Body of pancreas (tissue), 4 donors: ENCODE results near the gene LDLRAD3. TPM values are rescaled to one million over a fixed set of nuclear protein-coding genes. Genes with fewer than 3 reads are reported as not detected.

Source experiments
- ATAC-seq: fragments of 150-250 bp; one replicate; pipeline ENCODE4 v1.9.1; 2016
- DNase-seq, 4 donors: peaks; one replicate each; pipeline ENCODE4 v3.0.0-alpha.2; 2019
- H3K27ac ChIP-seq, 4 donors: fragments of 200-600 bp; sonication (generic); 1 replicate in 3 of 4; 2 replicates in 1 of 4; pipeline versions ENCODE4 v1.5.1 to v1.6.1; 2016 to 2019; ENCODE audit warnings: mild to moderate bottlenecking in 1 of 4, mixed read lengths in 1 of 4, moderate library complexity in 1 of 4
- H3K27me3 ChIP-seq, 2 donors: fragments of 200-600 bp; sonication (generic); one replicate each; pipeline ENCODE4 v1.6.0; 2016; ENCODE audit warnings: mild to moderate bottlenecking in 1 of 2
- H3K36me3 ChIP-seq, 2 donors: fragments of 200-600 bp; sonication (generic); replicated peaks in 1 of 2; 2 replicates each; pipeline ENCODE4 v1.5.1; 2016; ENCODE audit warnings: low read depth in 2 of 2; ENCODE audit not compliant: insufficient read depth in 1 of 2
- H3K4me1 ChIP-seq: fragments of 200-600 bp; sonication (generic); one replicate; pipeline ENCODE4 v1.6.0; 2016
- H3K4me3 ChIP-seq, 2 donors: fragments of 200-600 bp; sonication (generic); 1 replicate in 1 of 2; 2 replicates in 1 of 2; pipeline ENCODE4 v1.5.1; 2016 to 2019
- H3K9me3 ChIP-seq, 3 donors: fragments of 200-600 bp; sonication (generic); 1 replicate in 2 of 3; 2 replicates in 1 of 3; pipeline ENCODE4 v1.5.1; 2016
- CTCF ChIP-seq, 7 experiments: fragments of 450-650 bp in 4 of 7; fragments of 200-600 bp in 3 of 7; sonication (generic) in 3 of 7; IDR thresholded peaks; one replicate each; pipeline ENCODE4 v1.5.1; 2016 to 2019; ENCODE audit warnings: antibody characterized with exemption in 7 of 7
- POLR2A ChIP-seq, 3 donors: fragments of 450-650 bp; IDR thresholded peaks; one replicate each; pipeline ENCODE4 v1.6.1; 2016; ENCODE audit warnings: antibody characterized with exemption in 3 of 3, mild to moderate bottlenecking in 2 of 3
- WGBS, 2 donors: methylation state at CpG; one replicate each; pipeline ENCODE4 v1.1.5; 2017; 5-methylcytosine and 5-hydroxymethylcytosine counted together
- intact Hi-C: fragments of 100-400 bp; cut with DNase I; formaldehyde crosslinking; loops from one replicate; pipeline ENCODE4 v1.15.1; 2023
- total RNA-seq, 2 donors: library from RNA; depleted of rRNA; stranded (reverse); fragments of >200 nt; gene quantifications; one replicate each; pipeline ENCODE4 v1.1.0, GENCODE V29; 2016

The LDLRAD3 gene
- total RNA-seq, 2 donors from 2014 or later = 5.7 to 7.9 TPM

DNA sequence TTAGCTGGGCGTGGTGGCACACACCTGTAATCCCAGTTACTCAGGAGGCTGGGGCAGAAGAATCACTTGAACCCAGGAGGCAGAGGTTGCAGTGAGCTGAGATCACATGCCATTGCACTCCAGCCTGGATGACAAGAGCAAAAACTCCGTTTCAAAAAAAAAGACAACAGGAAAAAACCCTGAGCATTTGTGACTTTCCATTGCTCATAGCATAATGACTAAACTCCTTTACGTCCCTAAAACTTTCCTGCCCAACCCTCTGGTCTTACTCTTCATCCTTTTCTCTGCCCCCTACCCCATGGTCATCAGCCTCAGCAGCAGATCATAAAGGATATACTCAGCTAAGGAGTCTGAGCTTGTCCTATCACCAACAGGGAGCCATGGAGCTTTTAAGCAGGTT, 6.8 kb upstream of the LDLRAD3 start:
- H3K27me3 ChIP-seq = no peaks in the 10 kb centered on the region
- H3K4me3 ChIP-seq = no peak overlapping the region
- no peaks in the 10 kb centered on the region for H3K36me3 ChIP-seq
- no peaks in the 10 kb centered on the region for H3K4me1 ChIP-seq
- 47 to 56% methylated on average over 3 of the region's 3 CpGs for WGBS, 2 donors
- peaks cover 0 to 3% (median 0%) of the 10 kb centered on the region in 3 donors for H3K9me3 ChIP-seq
- intact Hi-C loops = no loop called here
- DNase-seq (no peak), ATAC-seq (no peak)
- TF ChIP-seq POLR2A (IDR thresholded peaks at IDR 0.05) = no peak
- no peak for TF ChIP-seq CTCF (IDR thresholded peaks at IDR 0.05)
- H3K27ac ChIP-seq = no peak overlapping the region

GRCh38 chr11:35937700-35938099, 6.2 kb upstream of the LDLRAD3 start:
- ATAC-seq = no peak
- intact Hi-C loops = no loop called here
- TF ChIP-seq CTCF (IDR thresholded peaks at IDR 0.05) = no peak
- no peak for TF ChIP-seq POLR2A (IDR thresholded peaks at IDR 0.05)
- Histone ChIP-seq H3K4me1 (no peaks in the 10 kb centered on the region), H3K27ac (no peak overlapping the region), H3K4me3 (no peak overlapping the region), H3K27me3 (no peaks in the 10 kb centered on the region), H3K9me3 (no peaks in the 10 kb centered on the region), H3K36me3 (no peaks in the 10 kb centered on the region)
- 72 to 74% methylated on average over 6 of the region's 6 CpGs for WGBS, 2 donors
- no peak for DNase-seq

DNA sequence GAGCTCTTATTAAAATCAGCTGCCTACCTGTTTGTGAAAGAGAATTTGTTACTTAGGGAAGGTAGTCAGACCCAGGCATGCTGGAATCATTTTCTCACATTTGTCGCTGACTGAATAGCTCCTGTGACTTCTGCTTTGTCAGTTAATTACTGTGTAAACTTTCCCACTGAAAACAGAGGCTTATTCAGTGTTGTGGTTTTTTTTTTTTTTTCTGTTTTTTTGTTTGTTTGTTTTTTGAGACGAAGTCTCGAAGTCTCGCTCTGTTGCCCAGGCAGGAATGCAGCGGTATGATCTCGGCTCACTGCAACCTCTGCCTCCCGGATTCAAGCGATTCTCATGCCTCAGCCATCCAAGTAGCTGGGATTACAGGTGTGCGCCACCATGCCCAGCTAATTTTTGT, 5.6 kb upstream of the LDLRAD3 start:
- intact Hi-C loops = no loop called here
- TF ChIP-seq POLR2A (IDR thresholded peaks at IDR 0.05) (no peak), CTCF (IDR thresholded peaks at IDR 0.05) (no peak)
- DNase-seq (no peak), ATAC-seq (no peak)
- Histone ChIP-seq H3K4me3 (no peak overlapping the region), H3K4me1 (peaks cover 5% of the 10 kb centered on the region), H3K27me3 (no peaks in the 10 kb centered on the region), H3K36me3 (no peaks in the 10 kb centered on the region), H3K27ac (no peak overlapping the region), H3K9me3 (no peaks in the 10 kb centered on the region)
- 81% methylated on average over 9 of the region's 9 CpGs for WGBS, 2 donors

- no peak overlapping the region for H3K4me3 ChIP-seq
- no peak for DNase-seq
- H3K9me3 ChIP-seq = no peaks in the 10 kb centered on the region
- peak overlapping the region in 3 of 4 donors; percentile 8 to 75 (median 62) for H3K27ac ChIP-seq
- 15% methylated on average over 9 of the region's 9 CpGs for WGBS, 2 donors
- H3K27me3 ChIP-seq = no peaks in the 10 kb centered on the region
- peaks cover 21% of the 10 kb centered on the region for H3K4me1 ChIP-seq
- intact Hi-C loops = no loop called here
- ATAC-seq = peak; percentile 8
- H3K36me3 ChIP-seq = no peaks in the 10 kb centered on the region
- TF ChIP-seq CTCF (IDR thresholded peaks at IDR 0.05) = no peak
- TF ChIP-seq POLR2A (IDR thresholded peaks at IDR 0.05) = no peak
Observed at GRCh38 chr11:35943309-35943708, 553 bp upstream of the LDLRAD3 start.

DNA sequence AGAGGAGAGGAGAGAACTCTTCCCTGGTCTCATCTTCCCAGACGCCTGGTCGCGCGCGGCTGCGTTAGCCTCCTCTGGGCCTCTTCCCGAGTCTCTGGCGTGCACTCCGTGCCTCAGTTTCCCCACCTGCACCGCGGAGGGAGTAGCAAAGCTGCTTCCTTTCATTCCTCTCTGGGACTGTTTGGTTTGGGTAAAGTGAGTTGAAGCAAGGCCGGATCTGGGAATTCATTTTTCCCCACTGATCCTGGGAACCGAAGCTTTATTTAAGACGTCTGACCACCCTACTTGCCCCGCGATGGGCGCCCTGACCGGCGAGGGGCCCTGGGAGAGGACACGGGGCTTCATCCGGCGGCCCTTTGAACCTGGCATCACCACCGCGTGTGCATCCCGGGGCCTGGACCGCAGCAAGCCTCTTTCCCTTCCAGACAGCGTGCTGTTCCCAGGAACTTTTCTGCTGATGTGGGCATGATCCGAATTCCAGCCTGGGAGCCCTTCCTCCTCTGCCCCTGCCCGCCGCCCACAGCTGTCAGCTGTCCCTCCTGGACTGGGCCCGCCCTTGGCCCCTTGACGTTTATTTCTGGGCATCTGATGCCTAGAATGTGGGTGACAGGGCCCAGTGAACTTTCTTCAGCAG, 758 bp downstream of the LDLRAD3 start:
- no peak for ATAC-seq
- Histone ChIP-seq H3K9me3 (no peaks in the 10 kb centered on the region), H3K27ac (peak overlapping the region in 2 of 4 donors; percentile 5 to 12), H3K27me3 (no peaks in the 10 kb centered on the region), H3K4me1 (peaks cover 21% of the 10 kb centered on the region), H3K36me3 (no peaks in the 10 kb centered on the region), H3K4me3 (peak overlapping the region; percentile 27 to 48)
- no peak for DNase-seq
- intact Hi-C loops = no loop called here
- 22 to 23% methylated on average over 30 to 32 of the region's 32 CpGs for WGBS, 2 donors
- TF ChIP-seq POLR2A (IDR thresholded peaks at IDR 0.05) = no peak
- no peak for TF ChIP-seq CTCF (IDR thresholded peaks at IDR 0.05)
